Ovary (tissue), 9 donors: Measurements from ENCODE around the gene FNDC3A. TPM values are rescaled to one million over a fixed set of nuclear protein-coding genes. Genes with fewer than 3 reads are reported as not detected.

Source experiments
- DNase-seq, 5 donors: peaks; one replicate each; pipeline ENCODE4 v3.0.0-alpha.2; 2019 to 2020
- H3K27ac ChIP-seq, 2 donors: fragments of 200-600 bp; one replicate each; pipeline versions ENCODE4 v1.5.1 to v1.8.0; 2019 to 2022
- H3K27me3 ChIP-seq: fragments of 200-600 bp; one replicate; pipeline ENCODE4 v1.8.0; 2022
- H3K36me3 ChIP-seq: fragments of 200-600 bp; sonication (generic); one replicate; pipeline ENCODE4 v1.5.1; 2019
- H3K4me1 ChIP-seq: one replicate; pipeline ENCODE4 v1.8.1; 2013; ENCODE audit warnings: mild to moderate bottlenecking, moderate library complexity; ENCODE audit not compliant: insufficient read depth
- H3K4me3 ChIP-seq: fragments of 200-600 bp; sonication (generic); one replicate; pipeline ENCODE4 v1.5.1; 2017
- H3K9me3 ChIP-seq, 2 donors: fragments of 200-600 bp in 1 of 2; sonication (generic) in 1 of 2; one replicate each; pipeline versions ENCODE4 v1.5.1 to v1.8.1; 2013 to 2019; ENCODE audit warnings: mild to moderate bottlenecking in 1 of 2, moderate library complexity in 1 of 2
- CTCF ChIP-seq, 3 donors: fragments of 450-650 bp in 2 of 3; fragments of 200-600 bp in 1 of 3; IDR thresholded peaks; one replicate each; pipeline versions ENCODE4 v1.5.1 to v1.8.0; 2016 to 2022; ENCODE audit warnings: antibody characterized with exemption in 3 of 3, mild to moderate bottlenecking in 1 of 3
- EP300 ChIP-seq: sonication (generic); formaldehyde crosslinking; IDR thresholded peaks from one replicate; pipeline ENCODE4 v1.6.1; 2017; ENCODE audit warnings: antibody characterized with exemption
- POLR2A ChIP-seq: fragments of 450-650 bp; IDR thresholded peaks from one replicate; pipeline ENCODE4 v1.6.1; 2017; ENCODE audit warnings: antibody characterized with exemption, mild to moderate bottlenecking, moderate library complexity
- WGBS, 3 donors: extraction: QIAGEN DNeasy Blood & Tissue Kit in 1 of 3; methylation state at CpG; one replicate each; pipeline versions ENCODE4 v1.1.5 to v1.1.7; 2013 to 2017; 5-methylcytosine and 5-hydroxymethylcytosine counted together
- intact Hi-C, 4 donors: fragments of 100-400 bp; cut with DNase I; formaldehyde crosslinking; loops; one replicate each; pipeline versions ENCODE4 v1.11.0 to v1.15.1; 2022 to 2023
- polyA plus RNA-seq, 2 donors: library from polyadenylated mRNA; stranded (reverse); fragments of 200-250 nt in 1 of 2; fragments of 350-450 nt in 1 of 2; fragmentation: Illumina TruSeq in 1 of 2; extraction: RNeasy Lipid Tissue Mini Kit (QIAGEN cat#74804) in 1 of 2; gene quantifications; one replicate each; pipeline ENCODE4 v1.2.3, GENCODE V29; 2013 to 2014
- total RNA-seq, 7 donors: library from RNA; depleted of rRNA in 2 of 7; stranded (reverse); fragments of >200 nt in 2 of 7; fragmentation: NEBNext Ultra II Directional in 3 of 7; extraction: Animal tissue kit (Norgen Biotek cat#: 25700) in 3 of 7; gene quantifications; one replicate each; pipeline versions ENCODE4 v1.1.0 to v1.2.4, GENCODE V29; 2016 to 2023
- donor health status: DM: no; HTN: no; CAD: no; lungs with moderate emphysema.
- donor health status: DM: no; HTN: no; CAD: no.
- donor health status: Bipolar disorder and iron deficiency.
- donor health status: DM: yes; HTN: yes; CAD: no.
- donor health status: DM: no; HTN: no; CAD: no.
- donor health status: DM: yes; HTN: yes; CAD: no.

FNDC3A gene
- total and polyA plus RNA-seq, 9 donors = 25.5 to 71.6 (median 58.2) TPM

- no peaks in the 10 kb centered on the region for H3K9me3 ChIP-seq
- TF ChIP-seq EP300 (no peak), CTCF (IDR thresholded peaks at IDR 0.05) (no peak), POLR2A (no peak)
- no peak overlapping the region for H3K27ac ChIP-seq
- no peaks in the 10 kb centered on the region for H3K27me3 ChIP-seq
- H3K36me3 ChIP-seq = no peaks in the 10 kb centered on the region
- no peaks in the 10 kb centered on the region for H3K4me1 ChIP-seq
- WGBS, 3 donors = 93 to 98% (median 97%) methylated on average over 1 of the region's 1 CpG
- intact Hi-C loops = no loop called here
- no peak for DNase-seq
- no peak overlapping the region for H3K4me3 ChIP-seq
Measured at GRCh38 chr13:49021953-49022352, 46.2 kb downstream of the FNDC3A start.

GRCh38 chr13:49022472-49023144, 46.9 kb downstream of the FNDC3A start:
- WGBS, 3 donors = 71 to 90% (median 82%) methylated on average over 2 of the region's 2 CpGs
- Histone ChIP-seq H3K9me3 (no peaks in the 10 kb centered on the region), H3K27ac (no peak overlapping the region), H3K4me3 (no peak overlapping the region), H3K27me3 (no peaks in the 10 kb centered on the region), H3K36me3 (no peaks in the 10 kb centered on the region), H3K4me1 (no peaks in the 10 kb centered on the region)
- DNase-seq = no peak
- intact Hi-C loops = no loop called here
- TF ChIP-seq CTCF (IDR thresholded peaks at IDR 0.05) = no peak
- no peak for TF ChIP-seq POLR2A
- no peak for TF ChIP-seq EP300

- Histone ChIP-seq H3K9me3 (no peaks in the 10 kb centered on the region), H3K4me3 (no peak overlapping the region), H3K36me3 (no peaks in the 10 kb centered on the region), H3K27ac (no peak overlapping the region), H3K27me3 (no peaks in the 10 kb centered on the region), H3K4me1 (no peaks in the 10 kb centered on the region)
- intact Hi-C loops = no loop called here
- DNase-seq = no peak
- no peak for TF ChIP-seq CTCF (IDR thresholded peaks at IDR 0.05)
- no peak for TF ChIP-seq EP300
- no peak for TF ChIP-seq POLR2A
Measured at GRCh38 chr13:49023431-49023830, 47.7 kb downstream of the FNDC3A start.

- H3K36me3 ChIP-seq = no peaks in the 10 kb centered on the region
- TF ChIP-seq CTCF (IDR thresholded peaks at IDR 0.05) = no peak
- TF ChIP-seq EP300 = no peak
- no peak for TF ChIP-seq POLR2A
- H3K27ac ChIP-seq = no peak overlapping the region
- no peak overlapping the region for H3K4me3 ChIP-seq
- 0 to 95% (median 47%) methylated on average over 1 of the region's 1 CpG for WGBS, 3 donors
- no peaks in the 10 kb centered on the region for H3K4me1 ChIP-seq
- no peak for DNase-seq
- intact Hi-C loops = no loop called here
- H3K9me3 ChIP-seq = no peaks in the 10 kb centered on the region
- no peaks in the 10 kb centered on the region for H3K27me3 ChIP-seq
Measured at GRCh38 chr13:49026851-49027250, 51.1 kb downstream of the FNDC3A start.
